K562 (cell line): ENCODE results near the gene CERS6. TPM values are rescaled to one million over a fixed set of nuclear protein-coding genes. Genes with fewer than 3 reads are reported as not detected.

ENCODE experiments used
- ATAC-seq: fragments of 200-7000 bp; cut with Tn5 transposase; 3 replicates; pipeline ENCODE4 v1.9.1; 2020; ENCODE audit warnings: moderate library complexity
- BruUV-seq: library from RNA; stranded (reverse); fragments of 400-500 nt; replicated peaks from 2 replicates; lab custom pipeline; 2021; lab: Mats Ljungman, UMichigan
- CTCF ChIA-PET: fragments of 300-600 bp; formaldehyde crosslinking; extraction: SDS; loops from one replicate; lab custom pipeline; 2021; ENCODE audit warnings: low intra/inter-chr PET ratio; lab: Yijun Ruan, JAX
- POLR2A ChIA-PET: fragments of 300-600, 350-650 bp; sonication (Branson Sonifier 250); formaldehyde crosslinking; extraction: SDS; loops from one replicate; lab custom pipeline; 2021; ENCODE audit warnings: antibody characterized with exemption, inconsistent platforms; lab: Yijun Ruan, JAX
- DNase-seq, 4 experiments: peaks; one replicate each; pipeline versions ENCODE4 v3.0.0 to v3.0.0-alpha.2; 2011 to 2018; ENCODE audit warnings: low spot score in 3 of 4, mixed read lengths in 3 of 4; ENCODE audit errors: extremely low read depth in 1 of 4
- FAIRE-seq: peaks from 2 replicates; lab custom pipeline; 2011; peaks lifted over from hg19 to GRCh38; lab: Jason Lieb, UNC
- H2AFZ ChIP-seq: 2 replicates; pipeline ENCODE4 v1.6.0; 2011; ENCODE audit warnings: low read depth, low read length, control low read depth, inconsistent platforms
- H3K27ac ChIP-seq: fragments of 200-600 bp; 3 replicates; pipeline ENCODE4 v1.8.0; 2011; ENCODE audit warnings: low read depth, mild to moderate bottlenecking, control low read depth, inconsistent platforms, low read length, moderate library complexity, mixed read lengths; ENCODE audit errors: extremely low read depth
- H3K27me3 ChIP-seq, 2 experiments: fragments of 300-600 bp in 1 of 2; 2 replicates in 1 of 2; 3 replicates in 1 of 2; pipeline versions ENCODE4 v1.6.0 to v1.8.0; 2011; ENCODE audit warnings: inconsistent platforms in 2 of 2, low read length in 2 of 2, mild to moderate bottlenecking in 1 of 2, mixed read lengths in 1 of 2, moderate library complexity in 1 of 2; ENCODE audit not compliant: control insufficient read depth in 2 of 2, insufficient read depth in 2 of 2
- H3K36me3 ChIP-seq: fragments of 300-600 bp; 3 replicates; pipeline ENCODE4 v1.8.0; 2011; ENCODE audit warnings: mild to moderate bottlenecking, low read length, inconsistent platforms; ENCODE audit not compliant: control insufficient read depth, insufficient read depth
- H3K4me1 ChIP-seq, 2 experiments: fragments of 200-600 bp in 1 of 2; replicated peaks in 1 of 2; 2 replicates in 1 of 2; 3 replicates in 1 of 2; pipeline versions ENCODE4 v1.5.1 to v1.8.0; 2011; ENCODE audit warnings: inconsistent platforms in 2 of 2, low read length in 2 of 2, mild to moderate bottlenecking in 1 of 2, mixed read lengths in 1 of 2, moderate library complexity in 1 of 2; ENCODE audit not compliant: control insufficient read depth in 2 of 2, insufficient read depth in 2 of 2
- H3K4me2 ChIP-seq: 2 replicates; pipeline ENCODE4 v1.6.1; 2011; ENCODE audit warnings: low read length, control low read depth, inconsistent platforms, mixed read lengths; ENCODE audit not compliant: insufficient read depth
- H3K4me3 ChIP-seq: fragments of 200-600 bp; sonication (generic), shearing (Covaris generic); 2 replicates; pipeline ENCODE4 v1.5.1; 2016; ENCODE audit warnings: control low read depth, inconsistent platforms
- H3K79me2 ChIP-seq: fragments of 200-600 bp; 3 replicates; pipeline ENCODE4 v1.8.0; 2011; ENCODE audit warnings: low read length, inconsistent platforms; ENCODE audit not compliant: control insufficient read depth, insufficient read depth
- H3K9ac ChIP-seq, 2 experiments: 2 replicates each; pipeline versions ENCODE4 v1.6.0 to v1.6.1; 2011; ENCODE audit warnings: low read depth in 2 of 2, low read length in 2 of 2, control low read depth in 1 of 2, inconsistent platforms in 1 of 2, mild to moderate bottlenecking in 1 of 2, mixed read lengths in 1 of 2; ENCODE audit not compliant: insufficient read depth in 1 of 2
- H3K9me1 ChIP-seq: one replicate; pipeline ENCODE4 v1.6.0; 2011; ENCODE audit warnings: inconsistent platforms, mild to moderate bottlenecking, low read length, moderate library complexity; ENCODE audit not compliant: control insufficient read depth, insufficient read depth
- H3K9me3 ChIP-seq: replicated peaks from 2 replicates; pipeline ENCODE4 v1.5.1; 2011; ENCODE audit warnings: low read depth, low read length, inconsistent platforms; ENCODE audit not compliant: control insufficient read depth, insufficient read depth
- H4K20me1 ChIP-seq: replicated peaks from 2 replicates; pipeline ENCODE4 v1.6.1; 2011; ENCODE audit warnings: low read length, inconsistent platforms, mixed read lengths; ENCODE audit not compliant: control insufficient read depth, insufficient read depth
- GMEB1 ChIP-seq: fragments of 250-450 bp; sonication (Bioruptor Pico); IDR thresholded peaks from 2 replicates; pipeline ENCODE4 v1.4.0; 2020; ENCODE audit warnings: mild to moderate bottlenecking
- JUN ChIP-seq, 2 experiments: sonication (generic) in 1 of 2; formaldehyde crosslinking in 1 of 2; IDR thresholded peaks; 2 replicates each; pipeline versions ENCODE4 v1.6.1 to v1.8.0; 2012 to 2022; ENCODE audit warnings: borderline replicate concordance in 2 of 2, mild to moderate bottlenecking in 2 of 2, improper control_type of control experiment in 1 of 2, low read depth in 1 of 2, low read length in 1 of 2, missing genetic modification reagents in 1 of 2
- MAFF ChIP-seq: IDR thresholded peaks from 2 replicates; pipeline ENCODE4 v1.6.1; 2012; ENCODE audit warnings: low read length, improper control_type of control experiment
- MTA3 ChIP-seq: fragments of 450-650 bp; formaldehyde crosslinking; IDR thresholded peaks from 2 replicates; pipeline ENCODE4 v1.6.1; 2017; ENCODE audit warnings: mild to moderate bottlenecking, borderline replicate concordance
- RBBP5 ChIP-seq: fragments of 200-600 bp; sonication (generic); IDR thresholded peaks from 2 replicates; pipeline ENCODE4 v1.6.1; 2012; ENCODE audit warnings: borderline replicate concordance, mild to moderate bottlenecking, low read length, control low read depth, inconsistent platforms; ENCODE audit not compliant: insufficient read depth, poor library complexity, severe bottlenecking
- ZC3H11A ChIP-seq: IDR thresholded peaks from 2 replicates; pipeline ENCODE4 v1.6.1; 2012; ENCODE audit warnings: low read depth, low read length, improper control_type of control experiment
- ZNF830 ChIP-seq: fragments of 250-450 bp; sonication (Bioruptor Pico); IDR thresholded peaks from 2 replicates; pipeline ENCODE4 v1.5.0; 2021; ENCODE audit warnings: mild to moderate bottlenecking
- WGBS: fragments of 100-300 bp; shearing (Covaris generic); methylation state at CpG from one replicate; pipeline ENCODE4 v1.1.6; 2016; ENCODE audit warnings: low coverage, mixed read lengths; ENCODE audit not compliant: insufficient coverage; ENCODE audit errors: missing lambda C conversion rate; 5-methylcytosine and 5-hydroxymethylcytosine counted together
- in situ Hi-C: fragments of 300-500 bp; cut with MboI; formaldehyde crosslinking; loops from 4 replicates; pipeline ENCODE4 v1.15.0; 2018; ENCODE audit warnings: inconsistent platforms, mixed read lengths
- intact Hi-C: fragments of 100-400 bp; cut with micrococcal nuclease; formaldehyde crosslinking; loops from 2 replicates; pipeline ENCODE4 v1.14.2; 2022
- polyA plus RNA-seq, 8 experiments: library from polyadenylated mRNA; depleted of rRNA in 4 of 8; stranded (reverse) in 5 of 8; unstranded in 3 of 8; fragments of >200 nt; fragmentation: Nextera tagmentation in 2 of 8; fragmentation: Illumina TruSeq in 1 of 8; extraction: Ambion mirVana in 2 of 8; extraction: Trizol in 1 of 8; gene quantifications; 2 replicates each; pipeline versions ENCODE4 v1.2.1 to v1.2.3, GENCODE V29; 2011 to 2014; ENCODE audit warnings: inconsistent platforms in 1 of 8, missing spikeins in 1 of 8
- total RNA-seq, 7 experiments: library from RNA; depleted of rRNA in 6 of 7; stranded (reverse); fragments of >200 nt in 6 of 7; fragmentation: Illumina TruSeq in 2 of 7; extraction: Trizol in 2 of 7; gene quantifications; 2 replicates each; pipeline versions ENCODE4 v1.2.1 to v1.2.3, GENCODE V29; 2011 to 2021; ENCODE audit warnings: low replicate concordance in 1 of 7
- TF ChIP-seq, protein P1 (sequence below): fragments of 250-450 bp; sonication (Bioruptor Pico); IDR thresholded peaks from 2 replicates; pipeline ENCODE4 v1.8.0; 2022; ENCODE audit warnings: moderate library complexity, mild to moderate bottlenecking, inconsistent platforms
- TF ChIP-seq, protein P2 (sequence below): fragments of 200-600 bp; sonication (generic); IDR thresholded peaks from one replicate; pipeline ENCODE4 v1.6.1; 2012; ENCODE audit warnings: mild to moderate bottlenecking, low read depth, low read length, inconsistent platforms

Gene CERS6
- total and polyA plus RNA-seq, 9 of the 15 experiments (the other 6 are each of a cell fraction or from before 2014, with no cell fraction given), result 1.6 to 13.6 (median 11.4) TPM

DNA sequence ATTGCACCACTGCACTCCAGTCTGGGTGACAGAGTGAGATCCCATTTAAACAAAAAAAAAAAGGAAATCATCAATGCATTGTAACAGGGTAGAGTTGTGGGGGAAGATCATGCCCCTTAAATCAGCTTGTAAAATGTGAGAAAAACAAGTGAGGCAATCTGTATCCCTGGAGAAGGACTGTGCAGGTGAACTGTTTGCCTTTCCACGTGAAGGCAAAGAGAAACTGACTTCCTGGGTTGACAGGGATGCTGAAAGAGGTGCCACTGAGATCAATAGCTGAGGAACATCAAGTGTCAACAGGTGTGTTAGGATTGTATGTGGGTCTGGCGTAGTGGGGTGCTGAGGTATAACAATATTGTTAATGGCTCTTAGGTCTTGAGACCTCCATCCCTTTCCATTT lies 48.3 kb downstream of the CERS6 start:
- Histone ChIP-seq H3K27me3 (no peaks in the 10 kb centered on the region), H3K27ac (no peak overlapping the region), H3K4me2 (no peak overlapping the region), H3K4me1 (no peaks in the 10 kb centered on the region), H3K79me2 (no peaks in the 10 kb centered on the region), H3K9me3 (no peaks in the 10 kb centered on the region), H3K4me3 (no peak overlapping the region), H3K9me1 (no peaks in the 10 kb centered on the region), H3K36me3 (no peaks in the 10 kb centered on the region), H4K20me1 (no peaks in the 10 kb centered on the region), H3K9ac (no peak overlapping the region), H2AFZ (no peak overlapping the region)
- intact Hi-C loops (no loop called here), in situ Hi-C loops (no loop called here)
- CTCF ChIA-PET, result no interaction called here
- 20% methylated on average over 2 of the region's 2 CpGs for WGBS
- FAIRE-seq (no peak), ATAC-seq (no peak), DNase-seq (no peak)
- POLR2A ChIA-PET, result interaction anchor here (0.6 to 1.4 kb wide), 3 partner anchors 11 to 16 kb away, joined by 3 to 4 read pairs (median 3); no protein-coding TSS in a partner anchor
- no TSS peak for BruUV-seq
- no peak for TF ChIP-seq ZNF830
- TF ChIP-seq MTA3, result no peak
- no peak for TF ChIP-seq JUN (IDR thresholded peaks at IDR 0.05; ENCODE audit: borderline replicate concordance, low read depth, low read length)
- no peak for TF ChIP-seq JUN (CRISPR knock-in tag; IDR thresholded peaks at IDR 0.05; ENCODE audit: borderline replicate concordance)
- no peak for TF ChIP-seq GMEB1 (CRISPR knock-in tag)
- TF ChIP-seq RBBP5, result no peak
- TF ChIP-seq, protein P1, sequence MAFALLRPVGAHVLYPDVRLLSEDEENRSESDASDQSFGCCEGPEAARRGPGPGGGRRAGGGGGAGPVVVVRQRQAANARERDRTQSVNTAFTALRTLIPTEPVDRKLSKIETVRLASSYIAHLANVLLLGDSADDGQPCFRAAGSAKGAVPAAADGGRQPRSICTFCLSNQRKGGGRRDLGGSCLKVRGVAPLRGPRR (CRISPR knock-in tag), result no peak
- TF ChIP-seq, protein P2, sequence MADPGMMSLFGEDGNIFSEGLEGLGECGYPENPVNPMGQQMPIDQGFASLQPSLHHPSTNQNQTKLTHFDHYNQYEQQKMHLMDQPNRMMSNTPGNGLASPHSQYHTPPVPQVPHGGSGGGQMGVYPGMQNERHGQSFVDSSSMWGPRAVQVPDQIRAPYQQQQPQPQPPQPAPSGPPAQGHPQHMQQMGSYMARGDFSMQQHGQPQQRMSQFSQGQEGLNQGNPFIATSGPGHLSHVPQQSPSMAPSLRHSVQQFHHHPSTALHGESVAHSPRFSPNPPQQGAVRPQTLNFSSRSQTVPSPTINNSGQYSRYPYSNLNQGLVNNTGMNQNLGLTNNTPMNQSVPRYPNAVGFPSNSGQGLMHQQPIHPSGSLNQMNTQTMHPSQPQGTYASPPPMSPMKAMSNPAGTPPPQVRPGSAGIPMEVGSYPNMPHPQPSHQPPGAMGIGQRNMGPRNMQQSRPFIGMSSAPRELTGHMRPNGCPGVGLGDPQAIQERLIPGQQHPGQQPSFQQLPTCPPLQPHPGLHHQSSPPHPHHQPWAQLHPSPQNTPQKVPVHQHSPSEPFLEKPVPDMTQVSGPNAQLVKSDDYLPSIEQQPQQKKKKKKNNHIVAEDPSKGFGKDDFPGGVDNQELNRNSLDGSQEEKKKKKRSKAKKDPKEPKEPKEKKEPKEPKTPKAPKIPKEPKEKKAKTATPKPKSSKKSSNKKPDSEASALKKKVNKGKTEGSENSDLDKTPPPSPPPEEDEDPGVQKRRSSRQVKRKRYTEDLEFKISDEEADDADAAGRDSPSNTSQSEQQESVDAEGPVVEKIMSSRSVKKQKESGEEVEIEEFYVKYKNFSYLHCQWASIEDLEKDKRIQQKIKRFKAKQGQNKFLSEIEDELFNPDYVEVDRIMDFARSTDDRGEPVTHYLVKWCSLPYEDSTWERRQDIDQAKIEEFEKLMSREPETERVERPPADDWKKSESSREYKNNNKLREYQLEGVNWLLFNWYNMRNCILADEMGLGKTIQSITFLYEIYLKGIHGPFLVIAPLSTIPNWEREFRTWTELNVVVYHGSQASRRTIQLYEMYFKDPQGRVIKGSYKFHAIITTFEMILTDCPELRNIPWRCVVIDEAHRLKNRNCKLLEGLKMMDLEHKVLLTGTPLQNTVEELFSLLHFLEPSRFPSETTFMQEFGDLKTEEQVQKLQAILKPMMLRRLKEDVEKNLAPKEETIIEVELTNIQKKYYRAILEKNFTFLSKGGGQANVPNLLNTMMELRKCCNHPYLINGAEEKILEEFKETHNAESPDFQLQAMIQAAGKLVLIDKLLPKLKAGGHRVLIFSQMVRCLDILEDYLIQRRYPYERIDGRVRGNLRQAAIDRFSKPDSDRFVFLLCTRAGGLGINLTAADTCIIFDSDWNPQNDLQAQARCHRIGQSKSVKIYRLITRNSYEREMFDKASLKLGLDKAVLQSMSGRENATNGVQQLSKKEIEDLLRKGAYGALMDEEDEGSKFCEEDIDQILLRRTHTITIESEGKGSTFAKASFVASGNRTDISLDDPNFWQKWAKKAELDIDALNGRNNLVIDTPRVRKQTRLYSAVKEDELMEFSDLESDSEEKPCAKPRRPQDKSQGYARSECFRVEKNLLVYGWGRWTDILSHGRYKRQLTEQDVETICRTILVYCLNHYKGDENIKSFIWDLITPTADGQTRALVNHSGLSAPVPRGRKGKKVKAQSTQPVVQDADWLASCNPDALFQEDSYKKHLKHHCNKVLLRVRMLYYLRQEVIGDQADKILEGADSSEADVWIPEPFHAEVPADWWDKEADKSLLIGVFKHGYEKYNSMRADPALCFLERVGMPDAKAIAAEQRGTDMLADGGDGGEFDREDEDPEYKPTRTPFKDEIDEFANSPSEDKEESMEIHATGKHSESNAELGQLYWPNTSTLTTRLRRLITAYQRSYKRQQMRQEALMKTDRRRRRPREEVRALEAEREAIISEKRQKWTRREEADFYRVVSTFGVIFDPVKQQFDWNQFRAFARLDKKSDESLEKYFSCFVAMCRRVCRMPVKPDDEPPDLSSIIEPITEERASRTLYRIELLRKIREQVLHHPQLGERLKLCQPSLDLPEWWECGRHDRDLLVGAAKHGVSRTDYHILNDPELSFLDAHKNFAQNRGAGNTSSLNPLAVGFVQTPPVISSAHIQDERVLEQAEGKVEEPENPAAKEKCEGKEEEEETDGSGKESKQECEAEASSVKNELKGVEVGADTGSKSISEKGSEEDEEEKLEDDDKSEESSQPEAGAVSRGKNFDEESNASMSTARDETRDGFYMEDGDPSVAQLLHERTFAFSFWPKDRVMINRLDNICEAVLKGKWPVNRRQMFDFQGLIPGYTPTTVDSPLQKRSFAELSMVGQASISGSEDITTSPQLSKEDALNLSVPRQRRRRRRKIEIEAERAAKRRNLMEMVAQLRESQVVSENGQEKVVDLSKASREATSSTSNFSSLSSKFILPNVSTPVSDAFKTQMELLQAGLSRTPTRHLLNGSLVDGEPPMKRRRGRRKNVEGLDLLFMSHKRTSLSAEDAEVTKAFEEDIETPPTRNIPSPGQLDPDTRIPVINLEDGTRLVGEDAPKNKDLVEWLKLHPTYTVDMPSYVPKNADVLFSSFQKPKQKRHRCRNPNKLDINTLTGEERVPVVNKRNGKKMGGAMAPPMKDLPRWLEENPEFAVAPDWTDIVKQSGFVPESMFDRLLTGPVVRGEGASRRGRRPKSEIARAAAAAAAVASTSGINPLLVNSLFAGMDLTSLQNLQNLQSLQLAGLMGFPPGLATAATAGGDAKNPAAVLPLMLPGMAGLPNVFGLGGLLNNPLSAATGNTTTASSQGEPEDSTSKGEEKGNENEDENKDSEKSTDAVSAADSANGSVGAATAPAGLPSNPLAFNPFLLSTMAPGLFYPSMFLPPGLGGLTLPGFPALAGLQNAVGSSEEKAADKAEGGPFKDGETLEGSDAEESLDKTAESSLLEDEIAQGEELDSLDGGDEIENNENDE, result no peak
- no peak for TF ChIP-seq ZC3H11A
- no peak for TF ChIP-seq MAFF
